ENCODE data around the gene CD244.

Gene CD244

DNA sequence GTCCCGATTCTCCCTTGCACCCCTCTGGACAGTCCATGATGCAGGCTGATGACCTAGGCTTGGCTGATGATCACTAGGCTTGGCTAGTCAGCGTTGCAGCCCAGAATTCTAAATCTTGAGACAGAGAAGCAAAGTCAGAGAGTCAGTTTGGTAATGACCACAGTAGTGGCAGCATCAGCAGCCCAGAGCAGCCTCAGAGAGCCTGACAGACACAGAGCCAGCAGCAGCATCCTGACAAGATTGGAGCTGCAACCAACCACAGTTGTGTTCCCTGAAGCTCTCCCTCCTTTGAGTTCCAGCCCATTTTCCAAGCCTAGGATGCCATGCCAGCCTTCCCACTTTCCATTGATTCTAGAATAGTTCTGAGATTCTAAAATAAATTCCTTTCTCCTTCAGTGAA, 39.1 kb upstream of the CD244 start:
- TF ChIP-seq, protein P1, sequence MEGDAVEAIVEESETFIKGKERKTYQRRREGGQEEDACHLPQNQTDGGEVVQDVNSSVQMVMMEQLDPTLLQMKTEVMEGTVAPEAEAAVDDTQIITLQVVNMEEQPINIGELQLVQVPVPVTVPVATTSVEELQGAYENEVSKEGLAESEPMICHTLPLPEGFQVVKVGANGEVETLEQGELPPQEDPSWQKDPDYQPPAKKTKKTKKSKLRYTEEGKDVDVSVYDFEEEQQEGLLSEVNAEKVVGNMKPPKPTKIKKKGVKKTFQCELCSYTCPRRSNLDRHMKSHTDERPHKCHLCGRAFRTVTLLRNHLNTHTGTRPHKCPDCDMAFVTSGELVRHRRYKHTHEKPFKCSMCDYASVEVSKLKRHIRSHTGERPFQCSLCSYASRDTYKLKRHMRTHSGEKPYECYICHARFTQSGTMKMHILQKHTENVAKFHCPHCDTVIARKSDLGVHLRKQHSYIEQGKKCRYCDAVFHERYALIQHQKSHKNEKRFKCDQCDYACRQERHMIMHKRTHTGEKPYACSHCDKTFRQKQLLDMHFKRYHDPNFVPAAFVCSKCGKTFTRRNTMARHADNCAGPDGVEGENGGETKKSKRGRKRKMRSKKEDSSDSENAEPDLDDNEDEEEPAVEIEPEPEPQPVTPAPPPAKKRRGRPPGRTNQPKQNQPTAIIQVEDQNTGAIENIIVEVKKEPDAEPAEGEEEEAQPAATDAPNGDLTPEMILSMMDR (IDR thresholded peaks at IDR 0.05): no peak

DNA sequence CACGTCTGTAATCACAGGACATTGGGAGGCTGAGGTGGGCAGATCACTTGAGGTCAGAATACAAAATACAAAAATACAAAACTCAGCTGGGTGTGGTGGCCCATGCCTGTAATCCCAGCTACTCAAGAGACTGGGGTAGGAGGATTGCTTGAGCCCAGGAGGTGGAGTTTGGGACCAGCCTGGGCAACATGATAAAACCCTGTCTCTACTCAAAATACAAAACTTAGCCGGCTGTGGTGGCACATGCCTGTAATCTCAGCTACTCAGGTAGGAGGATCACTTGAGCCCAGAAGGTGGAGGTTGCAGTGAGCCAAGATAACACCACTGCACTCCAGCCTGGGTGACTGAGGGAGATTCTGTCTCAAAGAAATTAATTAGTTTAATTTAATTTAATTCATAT, 28.8 kb upstream of the CD244 start:
- TF ChIP-seq, protein P1 (IDR thresholded peaks at IDR 0.05): no peak

DNA sequence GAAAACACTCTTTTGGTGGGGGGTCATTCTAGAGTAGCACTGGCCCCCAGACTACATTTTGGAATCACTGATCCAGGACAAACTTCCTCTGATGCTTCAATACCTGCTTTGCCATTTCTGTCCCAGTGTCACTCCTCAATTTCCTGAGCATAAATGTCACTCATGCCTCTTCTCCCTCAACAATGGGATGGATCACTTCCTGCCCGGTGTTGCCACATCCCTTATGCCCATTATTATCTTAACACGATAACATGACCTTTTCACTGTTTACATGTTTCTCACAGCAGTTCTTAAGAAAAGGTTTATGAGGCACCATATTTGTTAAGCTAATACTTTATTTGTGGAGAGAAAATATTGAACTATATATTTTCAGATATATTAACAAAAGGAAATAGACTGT, 26.2 kb upstream of the CD244 start:
- TF ChIP-seq, protein P1 (IDR thresholded peaks at IDR 0.05): no peak

DNA sequence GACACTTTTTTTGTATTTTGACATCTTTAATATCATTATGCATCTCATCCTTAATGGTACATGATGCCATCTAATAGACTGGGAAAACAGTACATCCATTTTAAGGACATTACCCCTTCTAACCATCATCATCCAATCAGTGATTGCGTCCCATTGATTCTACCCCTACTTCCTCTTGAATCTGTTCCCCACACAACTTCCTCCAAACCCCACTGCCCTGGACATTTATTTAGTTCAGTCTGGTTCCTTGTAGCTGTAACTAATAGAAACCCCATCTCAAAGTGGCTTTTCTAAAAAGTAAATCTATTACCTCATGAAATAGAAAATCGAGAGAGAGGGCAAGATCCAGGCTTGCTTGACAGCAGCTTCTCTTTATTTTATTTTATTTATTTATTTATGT, 24.4 kb upstream of the CD244 start:
- TF ChIP-seq, protein P1 (IDR thresholded peaks at IDR 0.05): no peak

DNA sequence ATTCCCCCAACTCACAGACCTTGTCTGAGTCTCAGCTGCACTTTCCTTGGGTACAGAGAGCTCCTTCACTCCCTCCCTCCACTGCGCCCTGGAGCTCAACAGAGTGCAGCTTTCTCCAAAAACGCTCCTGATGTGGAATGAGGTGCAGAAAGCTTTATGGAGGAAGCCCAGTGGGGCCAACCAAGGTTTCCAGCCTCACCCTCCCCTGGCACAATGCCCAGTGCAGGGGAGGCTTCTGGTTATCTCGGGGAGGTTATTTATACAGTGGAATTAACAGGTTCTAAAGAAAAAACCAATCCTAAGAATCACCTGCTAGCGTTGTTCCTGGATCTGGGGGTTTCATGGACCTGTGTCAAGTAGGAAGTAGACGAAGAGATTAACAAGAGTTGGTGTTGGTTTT, 22.4 kb upstream of the CD244 start, which contains the start of gene ITLN1:
Gene ITLN1 (minus strand): TSS at position 139 of the 400 bp plus-strand sequence. CDS start 303 bp downstream, outside the sequence.
- TF ChIP-seq, protein P1 (IDR thresholded peaks at IDR 0.05): no peak

DNA sequence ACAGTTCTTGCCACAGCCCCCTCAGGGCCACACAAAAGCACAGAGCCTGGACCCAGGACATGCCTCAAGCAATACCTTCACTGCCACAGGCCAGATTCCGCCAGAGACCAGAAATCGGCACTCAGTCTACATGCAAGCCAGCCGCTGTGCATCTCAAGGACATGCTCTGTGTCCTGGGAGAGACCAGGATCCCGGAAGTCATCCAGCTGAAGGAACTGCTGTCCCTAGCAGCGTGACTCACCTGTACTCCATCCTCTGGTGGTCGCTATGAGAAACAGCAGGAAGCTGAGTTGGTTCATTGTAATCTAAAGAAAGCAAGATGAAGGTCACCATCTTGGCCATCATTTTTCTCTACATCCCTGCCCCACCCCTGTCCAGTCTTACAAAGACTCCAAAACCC, 21.9 kb upstream of the CD244 start:
- TF ChIP-seq, protein P1 (IDR thresholded peaks at IDR 0.05): no peak

DNA sequence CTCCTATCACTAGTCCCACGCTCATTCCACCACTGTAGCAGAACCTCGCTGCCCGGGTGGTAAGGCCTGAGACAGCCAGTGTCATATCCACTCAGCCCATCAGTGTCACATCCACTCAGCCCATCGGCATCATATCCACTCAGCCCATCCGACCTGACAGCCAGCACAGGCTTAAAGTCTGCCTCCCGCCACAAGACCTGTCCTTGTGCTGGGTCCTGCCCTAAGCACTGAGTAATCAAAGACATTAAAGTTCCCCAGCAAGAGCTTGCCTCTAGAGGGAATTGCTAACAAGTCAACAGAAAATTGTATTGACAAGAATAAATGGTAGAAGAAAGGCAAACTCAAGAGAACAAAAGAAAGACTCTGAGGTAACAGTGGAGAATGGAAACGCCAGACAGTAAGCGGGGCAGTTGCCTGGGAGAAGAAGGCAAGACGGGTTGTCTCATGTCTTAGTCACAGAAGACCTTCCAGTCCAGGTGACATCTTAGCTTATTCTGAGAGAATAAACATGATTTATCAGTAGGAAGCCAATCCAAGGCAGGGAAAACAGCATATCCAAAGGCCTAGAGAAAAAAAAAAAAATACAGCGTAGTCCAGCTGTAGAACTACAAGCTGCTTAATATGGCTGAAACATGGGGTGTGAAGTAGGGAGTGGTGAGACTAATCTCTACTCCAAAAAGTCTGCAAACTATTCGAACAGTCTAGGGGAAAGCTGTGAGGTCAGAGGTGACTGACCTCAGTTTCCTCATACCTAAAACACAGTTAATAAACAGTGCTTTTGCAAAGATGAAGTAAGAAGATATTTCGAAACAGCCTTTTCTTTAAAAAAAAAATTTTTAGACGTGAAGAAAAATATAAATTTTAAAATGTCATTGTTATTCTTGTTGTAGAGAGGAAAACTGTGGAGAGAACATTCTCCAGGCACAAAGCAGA, 21.2 kb upstream of the CD244 start:
- TF ChIP-seq, protein P1 (IDR thresholded peaks at IDR 0.05): no peak

Data from LNCAP (cell line).